Measurements from ENCODE around the gene PRKCA. TPM values are rescaled to one million over a fixed set of nuclear protein-coding genes. Genes with fewer than 3 reads are reported as not detected.

Gene PRKCA
- total and polyA plus RNA-seq, 2 experiments from 2014 or later = 6.4 to 35.4 TPM

GRCh38 chr17:66540131-66540781, 237.8 kb downstream of the PRKCA start:
- peak overlapping the region; percentile 76 for H3K27ac Mint-ChIP-seq
- H3F3A ChIP-seq (replicated peaks; ENCODE audit: low read depth) = no peaks in the 10 kb centered on the region

More at GRCh38 chr17:66540131-66540781, 237.8 kb downstream of the PRKCA start:
- Mint-ChIP-seq H3K4me1 (peaks cover 34% of the 10 kb centered on the region), H3K27me3 (ENCODE audit: insufficient read depth, low read depth, poor library complexity) (peaks cover 9% of the 10 kb centered on the region), H3K36me3 (ENCODE audit: low read depth) (peaks cover under 1% of the 10 kb centered on the region; the same call in 2 of the 3 replicates), H3K9me3 (peaks cover under 1% of the 10 kb centered on the region; the same call in 1 of the 3 replicates), H3K4me3 (peak overlapping the region; percentile 43)
- ATAC-seq (peak; percentile 96), DNase-seq (ENCODE audit: low spot score) (peak; percentile 59)
- Histone ChIP-seq H4K20me1 (replicated peaks; ENCODE audit: insufficient read depth) (no peaks in the 10 kb centered on the region), H3K27ac (ENCODE audit: low read depth) (peak overlapping the region; percentile 76; the same call in 1 of the 2 replicates), H3K36me3 (ENCODE audit: insufficient read depth) (no peaks in the 10 kb centered on the region), H3K4me2 (peak overlapping the region; percentile 64), H3K9me2 (ENCODE audit: insufficient read depth) (no peaks in the 10 kb centered on the region), H3K4me1 (ENCODE audit: insufficient read depth) (peaks cover 19% of the 10 kb centered on the region), H2AFZ (peak overlapping the region; percentile 56), H3K27me3 (ENCODE audit: insufficient read depth) (no peaks in the 10 kb centered on the region), H3K79me2 (replicated peaks; ENCODE audit: insufficient read depth) (0 out of 2 replicates have a peak, but pooled peaks cover 6% of the 10 kb centered on the region), H3K4me3 (no peak overlapping the region)
- TF ChIP-seq ZNF331 (CRISPR knock-in tag; IDR thresholded peaks at IDR 0.05; ENCODE audit: low read depth) (no peak), EZH2phosphoT487 (IDR thresholded peaks at IDR 0.05; ENCODE audit: unreplicated experiment) (no peak), STAT1 (IDR thresholded peaks at IDR 0.05; ENCODE audit: unreplicated experiment) (no peak), ZNF114 (CRISPR knock-in tag; IDR thresholded peaks at IDR 0.05) (no peak), JUNB (IDR thresholded peaks at IDR 0.05; ENCODE audit: unreplicated experiment) (peak; percentile 50), CTCF (conservative IDR thresholded peaks at IDR 0.05; ENCODE audit: low read depth in 2 of 2) (no peak), REST (IDR thresholded peaks at IDR 0.05; ENCODE audit: unreplicated experiment) (no peak), ZNF462 (CRISPR knock-in tag; IDR thresholded peaks at IDR 0.05) (no peak), POLR2AphosphoS5 (IDR thresholded peaks at IDR 0.05; ENCODE audit: low read depth) (no peak)
